ENCODE data around the gene USH2A. TPM values are rescaled to one million over a fixed set of nuclear protein-coding genes. Genes with fewer than 3 reads are reported as not detected.
"Not testable (repeated sequence)": the region's sequence is repeated elsewhere in the genome, so short reads cannot be mapped to it uniquely, and the experiment has no call there.

The USH2A gene
- total and polyA plus RNA-seq, 8 donors, result 0.03 to 0.06 (median 0.04) TPM; not detected in 2

DNA sequence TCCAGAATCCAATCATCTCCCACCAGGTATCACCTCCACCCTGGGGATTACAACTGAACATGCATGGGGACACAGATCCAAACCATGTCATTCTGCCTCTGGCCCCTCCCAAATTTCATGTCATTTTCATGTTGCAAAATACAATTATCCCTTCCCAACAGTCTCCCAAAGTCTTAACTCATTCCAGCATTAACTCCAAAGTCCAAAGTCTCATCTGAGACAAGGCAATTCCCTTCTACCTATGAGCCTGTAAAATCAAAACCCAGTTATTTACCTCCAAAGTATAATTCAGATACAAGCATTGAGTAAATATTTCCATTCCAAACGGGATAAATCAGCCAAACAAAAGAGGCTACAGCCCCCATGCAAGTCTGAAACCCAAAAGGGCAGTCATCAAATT is 73.1 kb downstream of the USH2A start:
- TF ChIP-seq, protein P1, sequence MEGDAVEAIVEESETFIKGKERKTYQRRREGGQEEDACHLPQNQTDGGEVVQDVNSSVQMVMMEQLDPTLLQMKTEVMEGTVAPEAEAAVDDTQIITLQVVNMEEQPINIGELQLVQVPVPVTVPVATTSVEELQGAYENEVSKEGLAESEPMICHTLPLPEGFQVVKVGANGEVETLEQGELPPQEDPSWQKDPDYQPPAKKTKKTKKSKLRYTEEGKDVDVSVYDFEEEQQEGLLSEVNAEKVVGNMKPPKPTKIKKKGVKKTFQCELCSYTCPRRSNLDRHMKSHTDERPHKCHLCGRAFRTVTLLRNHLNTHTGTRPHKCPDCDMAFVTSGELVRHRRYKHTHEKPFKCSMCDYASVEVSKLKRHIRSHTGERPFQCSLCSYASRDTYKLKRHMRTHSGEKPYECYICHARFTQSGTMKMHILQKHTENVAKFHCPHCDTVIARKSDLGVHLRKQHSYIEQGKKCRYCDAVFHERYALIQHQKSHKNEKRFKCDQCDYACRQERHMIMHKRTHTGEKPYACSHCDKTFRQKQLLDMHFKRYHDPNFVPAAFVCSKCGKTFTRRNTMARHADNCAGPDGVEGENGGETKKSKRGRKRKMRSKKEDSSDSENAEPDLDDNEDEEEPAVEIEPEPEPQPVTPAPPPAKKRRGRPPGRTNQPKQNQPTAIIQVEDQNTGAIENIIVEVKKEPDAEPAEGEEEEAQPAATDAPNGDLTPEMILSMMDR (IDR thresholded peaks at IDR 0.05), result no peak
- H3K4me1 ChIP-seq, result no peaks in the 10 kb centered on the region
- H3K9me3 ChIP-seq, result peaks cover 0 to 19% of the 10 kb centered on the region in 2 donors
- no peak for DNase-seq
- no peak overlapping the region for H3K4me3 ChIP-seq
- no peaks in the 10 kb centered on the region for H3K36me3 ChIP-seq
- H3K27ac ChIP-seq, result no peak overlapping the region
- ATAC-seq, result no peak
- intact Hi-C loops (cut with DNase I), result no loop called here
- no peaks in the 10 kb centered on the region for H3K27me3 ChIP-seq

- ATAC-seq (no peak), DNase-seq (no peak)
- TF ChIP-seq, protein P1 (IDR thresholded peaks at IDR 0.05), result no peak
- Histone ChIP-seq H3K36me3 (no peaks in the 10 kb centered on the region), H3K4me3 (no peak overlapping the region), H3K27ac (no peak overlapping the region), H3K4me1 (no peaks in the 10 kb centered on the region), H3K27me3 (no peaks in the 10 kb centered on the region), H3K9me3 (peaks cover 0 to 19% of the 10 kb centered on the region in 2 donors)
- intact Hi-C loops (cut with DNase I), result no loop called here
These were observed 76.7 kb downstream of the USH2A start for GRCh38 chr1:216346526-216346925.

DNA sequence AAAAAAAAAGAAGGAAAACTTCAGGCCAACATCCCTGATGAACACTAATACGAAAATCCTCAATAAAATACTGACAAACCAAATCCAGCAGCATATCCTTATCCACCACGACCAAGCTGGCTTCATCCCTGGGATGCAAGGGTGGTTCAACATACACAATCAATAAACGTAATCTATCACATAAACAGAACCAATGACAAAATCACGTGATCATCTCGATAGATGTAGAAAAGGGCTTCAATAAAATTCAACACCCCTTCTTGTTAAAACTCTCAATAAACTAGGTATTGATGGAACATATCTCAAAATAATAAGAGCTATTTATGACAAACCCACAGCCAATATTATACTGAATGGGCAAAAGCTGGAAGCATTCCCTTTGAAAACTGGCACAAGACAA is 82.7 kb downstream of the USH2A start:
- H3K27me3 ChIP-seq; H3K27ac ChIP-seq; ATAC-seq; intact Hi-C loops (cut with DNase I); H3K4me1 ChIP-seq; DNase-seq; H3K4me3 ChIP-seq; H3K36me3 ChIP-seq; H3K9me3 ChIP-seq: not testable (repeated sequence)

GRCh38 chr1:216332462-216332861 is 90.8 kb downstream of the USH2A start:
- H3K9me3 ChIP-seq, result no peaks in the 10 kb centered on the region
- intact Hi-C loops (cut with DNase I), result no loop called here
- no peak overlapping the region for H3K4me3 ChIP-seq
- H3K27me3 ChIP-seq, result no peaks in the 10 kb centered on the region
- TF ChIP-seq, protein P1 (IDR thresholded peaks at IDR 0.05), result no peak
- H3K4me1 ChIP-seq, result no peaks in the 10 kb centered on the region
- no peak for ATAC-seq
- no peak overlapping the region for H3K27ac ChIP-seq
- no peak for DNase-seq
- no peaks in the 10 kb centered on the region for H3K36me3 ChIP-seq

DNA sequence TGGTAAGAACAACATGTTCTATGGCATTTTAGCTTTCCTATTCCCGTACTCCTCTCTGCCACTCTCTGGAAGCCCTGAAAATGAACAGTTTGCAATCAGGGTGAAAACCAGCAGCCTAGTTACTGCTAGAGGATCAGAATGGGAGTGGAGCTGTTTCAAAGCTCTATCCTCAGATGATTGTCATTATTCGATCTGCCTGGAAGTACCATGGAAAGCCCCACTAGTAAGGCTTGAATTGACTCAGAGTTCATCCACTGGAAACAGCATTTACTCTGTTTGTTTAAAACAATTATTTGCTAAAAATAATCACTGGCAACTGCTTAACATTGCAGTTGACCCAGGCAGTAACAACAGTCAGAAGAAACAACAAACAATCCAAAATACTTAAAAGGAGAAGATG is 91.2 kb downstream of the USH2A start:
- DNase-seq (no peak), ATAC-seq (no peak)
- no peaks in the 10 kb centered on the region for H3K27me3 ChIP-seq
- no peaks in the 10 kb centered on the region for H3K36me3 ChIP-seq
- no peaks in the 10 kb centered on the region for H3K9me3 ChIP-seq
- intact Hi-C loops (cut with DNase I), result no loop called here
- no peak overlapping the region for H3K4me3 ChIP-seq
- no peaks in the 10 kb centered on the region for H3K4me1 ChIP-seq
- no peak overlapping the region for H3K27ac ChIP-seq
- TF ChIP-seq, protein P1 (IDR thresholded peaks at IDR 0.05), result no peak

DNA sequence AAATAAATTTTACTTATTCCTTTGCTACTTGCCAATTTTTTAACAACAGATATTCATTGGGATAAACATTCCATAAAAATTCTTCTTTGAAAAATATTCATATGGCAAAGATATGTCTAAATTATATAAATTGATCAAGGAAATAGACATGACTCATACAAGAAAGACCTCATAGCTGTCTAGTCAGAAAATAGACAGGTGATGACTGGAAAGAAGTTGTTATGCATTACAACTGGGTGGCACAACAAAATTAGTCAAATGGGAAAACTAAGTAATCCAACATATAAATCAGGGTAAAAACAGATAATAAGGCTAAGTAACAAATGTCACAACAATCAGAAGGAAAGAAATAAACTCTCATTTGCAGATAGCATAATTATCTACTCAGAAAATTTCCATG is 92.0 kb downstream of the USH2A start:
- DNase-seq (no peak), ATAC-seq (no peak)
- Histone ChIP-seq H3K4me3 (no peak overlapping the region), H3K36me3 (no peaks in the 10 kb centered on the region), H3K4me1 (no peaks in the 10 kb centered on the region), H3K27ac (no peak overlapping the region), H3K9me3 (no peaks in the 10 kb centered on the region), H3K27me3 (no peaks in the 10 kb centered on the region)
- TF ChIP-seq, protein P1 (IDR thresholded peaks at IDR 0.05), result no peak
- intact Hi-C loops (cut with DNase I), result no loop called here

All from left lung (tissue), 10 donors.